Transverse colon (tissue), 4 donors: ENCODE data around the gene EDAR.

Experiments
- CTCF ChIP-seq, 5 experiments: fragments of 200-600 bp in 3 of 5; fragments of 450-650 bp in 2 of 5; sonication (generic) in 3 of 5; IDR thresholded peaks; 1 replicate in 2 of 5; 2 replicates in 3 of 5; pipeline ENCODE4 v1.5.1; 2016 to 2017; ENCODE audit warnings: antibody characterized with exemption in 5 of 5, inconsistent platforms in 3 of 5, mild to moderate bottlenecking in 2 of 5, moderate library complexity in 1 of 5
- EP300 ChIP-seq: sonication (generic); formaldehyde crosslinking; IDR thresholded peaks from one replicate; pipeline ENCODE4 v1.6.1; 2017; ENCODE audit warnings: antibody characterized with exemption, low read depth
- POLR2A ChIP-seq: fragments of 450-650 bp; IDR thresholded peaks from one replicate; pipeline ENCODE4 v1.6.1; 2016; ENCODE audit warnings: antibody characterized with exemption, mild to moderate bottlenecking, moderate library complexity
- POLR2AphosphoS5 ChIP-seq, 3 donors: sonication (generic); formaldehyde crosslinking; IDR thresholded peaks; one replicate each; pipeline ENCODE4 v1.6.1; 2016; ENCODE audit warnings: antibody characterized with exemption in 3 of 3

- TF ChIP-seq CTCF (IDR thresholded peaks at IDR 0.05) (peak in 1 of 5 experiments; percentile 14), POLR2AphosphoS5 (IDR thresholded peaks at IDR 0.05) (no peak), POLR2A (no peak), EP300 (no peak)
Observed at GRCh38 chr2:108960006-108960405, 29.0 kb downstream of the EDAR start.
